ENCODE results near the gene ME2. TPM values are rescaled to one million over a fixed set of nuclear protein-coding genes. Genes with fewer than 3 reads are reported as not detected.

The ME2 gene
- total and polyA plus RNA-seq, 2 of the 8 experiments (the other 6 are each of a cell fraction or from before 2014, with no cell fraction given): 54.7 to 66.9 TPM

- H3K14ac ChIP-seq (ENCODE audit: insufficient read length): no peak overlapping the region
- no peak overlapping the region for H2BK15ac ChIP-seq (ENCODE audit: low read length)
- no peak overlapping the region for H2AK5ac ChIP-seq (ENCODE audit: low read depth, low read length)
- H3K23me2 ChIP-seq (ENCODE audit: low read depth, low read length): no peaks in the 10 kb centered on the region; the same call in 1 of the 2 replicates
- H3K23ac ChIP-seq (ENCODE audit: insufficient read length): no peak overlapping the region
- H3K56ac ChIP-seq (replicated peaks; ENCODE audit: insufficient read length, low read depth, low read length): no peak overlapping the region
- no peak overlapping the region for H2BK120ac ChIP-seq (replicated peaks; ENCODE audit: low read depth, low read length)
- no peaks in the 10 kb centered on the region for H3K27me3 ChIP-seq (replicated peaks in 1 of 4; ENCODE audit: control insufficient read depth in 3 of 4, extremely low read depth in 1 of 4, insufficient read depth in 3 of 4, low read length in 3 of 4)
- H3K79me1 ChIP-seq (ENCODE audit: low read depth, low read length): no peaks in the 10 kb centered on the region
- FAIRE-seq: no peak
- H2AFZ ChIP-seq (ENCODE audit: low read length): no peak overlapping the region; the same call in 1 of the 2 replicates
- POLR2A ChIA-PET (ENCODE audit: partially characterized antibody): interaction anchor here (0.8 kb wide), 1 partner anchor 19 kb away, joined by 3 read pairs; the partner anchor contains the start of gene ME2
- no peak overlapping the region for H3K18ac ChIP-seq (ENCODE audit: extremely low read depth, low read length)
- no peak overlapping the region for H4K91ac ChIP-seq (replicated peaks; ENCODE audit: insufficient read length, low read length)
- H4K8ac ChIP-seq (ENCODE audit: extremely low read depth, insufficient read depth, low read length): no peak overlapping the region
- H2BK12ac ChIP-seq (ENCODE audit: low read depth, low read length): no peak overlapping the region
- H3K4me1 ChIP-seq (replicated peaks in 1 of 4; ENCODE audit: control insufficient read depth in 3 of 4, insufficient read depth in 4 of 4, low read length in 3 of 4): no peaks in the 10 kb centered on the region
- no peak overlapping the region for H4K5ac ChIP-seq (ENCODE audit: insufficient read length, low read depth, low read length)
- H3K9ac ChIP-seq (replicated peaks in 1 of 4; ENCODE audit: extremely low read depth in 1 of 4, low read depth in 3 of 4, low read length in 3 of 4): no peak overlapping the region
- H3K36me3 ChIP-seq (ENCODE audit: control insufficient read depth in 2 of 4, insufficient read depth in 4 of 4, low read length in 3 of 4): no peaks in the 10 kb centered on the region
- H3K27ac ChIP-seq (ENCODE audit: low read depth, low read length): no peak overlapping the region
- H3K9me3 ChIP-seq (ENCODE audit: insufficient read depth in 2 of 2, low read depth in 1 of 2, low read length in 1 of 2): no peaks in the 10 kb centered on the region
- no peak for DNase-seq (ENCODE audit: low read depth in 1 of 2, low spot score in 2 of 2)
- CTCF ChIA-PET (ENCODE audit: partially characterized antibody): interaction anchor here (0.6 to 1.1 kb wide), 2 partner anchors 99 to 145 kb away, joined by 3 read pairs; no protein-coding TSS in a partner anchor
- no peak overlapping the region for H2BK20ac ChIP-seq (ENCODE audit: low read length)
- no peaks in the 10 kb centered on the region for H3K79me2 ChIP-seq (ENCODE audit: control insufficient read depth in 1 of 2, insufficient read depth in 2 of 2, low read length in 2 of 2)
- no peak overlapping the region for H3K4me2 ChIP-seq (ENCODE audit: insufficient read depth in 1 of 2, low read depth in 2 of 2, low read length in 2 of 2)
- H3K4ac ChIP-seq (replicated peaks; ENCODE audit: insufficient read length, low read depth, low read length): no peak overlapping the region
- no peak overlapping the region for H3K4me3 ChIP-seq (ENCODE audit: extremely low read depth in 1 of 4, insufficient read depth in 2 of 4, low read depth in 3 of 4, low read length in 4 of 4)
- no peaks in the 10 kb centered on the region for H4K20me1 ChIP-seq (replicated peaks in 1 of 2; ENCODE audit: control insufficient read depth in 1 of 2, insufficient read depth in 2 of 2, low read length in 2 of 2)
- H2BK5ac ChIP-seq (ENCODE audit: low read depth, low read length): no peak overlapping the region
- TF ChIP-seq CHD1 (IDR thresholded peaks at IDR 0.05; ENCODE audit: low read depth, low read length) (no peak), SAP30 (IDR thresholded peaks at IDR 0.05; ENCODE audit: insufficient read depth, insufficient replicate concordance, low read length) (no peak), USF2 (IDR thresholded peaks at IDR 0.05; ENCODE audit: low read length) (no peak), RAD21 (IDR thresholded peaks at IDR 0.05 in 1 of 2, conservative IDR thresholded peaks at IDR 0.05 in 1 of 2; ENCODE audit: low read depth in 2 of 2, low read length in 2 of 2) (no peak), CTCF (IDR thresholded peaks at IDR 0.05; ENCODE audit: control extremely low read depth in 1 of 3, insufficient read depth in 1 of 3, low read depth in 1 of 3, low read length in 3 of 3) (no peak), CBX5 (IDR thresholded peaks at IDR 0.05; ENCODE audit: low read depth, low read length) (no peak), EZH2 (IDR thresholded peaks at IDR 0.05; ENCODE audit: low read depth, low read length, severe bottlenecking) (no peak)
- TF ChIP-seq, protein P1, sequence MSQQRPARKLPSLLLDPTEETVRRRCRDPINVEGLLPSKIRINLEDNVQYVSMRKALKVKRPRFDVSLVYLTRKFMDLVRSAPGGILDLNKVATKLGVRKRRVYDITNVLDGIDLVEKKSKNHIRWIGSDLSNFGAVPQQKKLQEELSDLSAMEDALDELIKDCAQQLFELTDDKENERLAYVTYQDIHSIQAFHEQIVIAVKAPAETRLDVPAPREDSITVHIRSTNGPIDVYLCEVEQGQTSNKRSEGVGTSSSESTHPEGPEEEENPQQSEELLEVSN (IDR thresholded peaks at IDR 0.05): no peak
Observed at GRCh38 chr18:50859793-50860555, 18.9 kb upstream of the ME2 start.

Measured in H1 (cell line).